Mononuclear cell (primary cell): Measurements from ENCODE around the gene RPS27. TPM values are rescaled to one million over a fixed set of nuclear protein-coding genes. Genes with fewer than 3 reads are reported as not detected.
"Not testable (repeated sequence)": the region's sequence is repeated elsewhere in the genome, so short reads cannot be mapped to it uniquely, and the experiment has no call there.

Experiments used
- H3K27me3 ChIP-seq: 2 replicates; pipeline ENCODE4 v1.6.0; 2011; ENCODE audit warnings: low read length, control low read depth; ENCODE audit not compliant: insufficient read depth
- H3K4me1 ChIP-seq: 2 replicates; pipeline ENCODE4 v1.5.1; 2011; ENCODE audit warnings: mild to moderate bottlenecking, low read length, control low read depth; ENCODE audit not compliant: insufficient read depth
- H3K4me3 ChIP-seq: 2 replicates; pipeline ENCODE4 v1.5.1; 2011; ENCODE audit warnings: mild to moderate bottlenecking, low read length, moderate library complexity
- H3K9me3 ChIP-seq: 2 replicates; pipeline ENCODE4 v1.5.1; 2011; ENCODE audit warnings: low read depth, mild to moderate bottlenecking, control low read depth, low read length
- total RNA-seq: library from RNA; depleted of rRNA; stranded (reverse); fragments of >200 nt; gene quantifications from one replicate; pipeline ENCODE4 v1.2.3, GENCODE V29; 2012

RPS27 gene
- total RNA-seq, 1 donor = 8,524 TPM

DNA sequence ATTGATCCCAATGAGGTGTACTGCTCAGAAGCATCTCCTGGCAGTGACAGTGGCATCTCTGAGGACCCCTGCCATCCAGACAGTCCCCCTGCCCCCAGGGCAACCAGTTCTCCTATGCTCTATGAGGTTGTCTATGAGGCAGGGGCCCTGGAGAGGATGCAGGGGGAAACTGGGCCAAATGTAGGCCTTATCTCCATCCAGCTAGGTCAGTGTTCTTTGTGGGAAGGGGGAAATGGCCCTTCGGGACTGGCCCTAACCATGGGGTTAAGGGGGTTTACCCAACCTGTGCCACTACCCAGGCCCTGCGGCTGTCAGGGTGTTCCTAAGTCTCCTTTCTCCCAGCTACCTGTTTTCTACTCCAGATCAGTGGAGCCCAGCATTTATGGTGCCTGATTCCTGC lies 21.6 kb upstream of the RPS27 start:
- Histone ChIP-seq H3K4me1 (peaks cover 36% of the 10 kb centered on the region), H3K4me3 (no peak overlapping the region), H3K27me3 (no peaks in the 10 kb centered on the region), H3K9me3 (no peaks in the 10 kb centered on the region)

DNA sequence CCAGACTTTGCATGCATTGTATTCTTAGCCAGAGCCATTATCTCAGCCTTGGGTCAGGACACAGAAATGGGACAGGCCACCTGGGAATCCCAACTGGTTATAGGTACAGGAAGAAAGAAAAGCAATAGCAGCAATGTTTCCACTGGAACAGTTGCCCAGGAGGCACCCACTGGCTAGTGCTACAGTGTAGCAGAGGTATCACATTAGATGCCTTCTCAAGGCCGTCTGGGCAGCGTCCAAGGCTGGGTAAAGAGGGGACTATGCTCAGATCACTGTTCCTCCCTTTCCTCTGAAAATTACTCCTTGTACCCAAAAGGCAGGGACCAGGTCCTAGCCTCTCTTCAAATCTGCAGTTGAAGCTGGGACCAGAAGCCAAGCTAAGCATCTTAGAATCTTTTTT lies 20.2 kb upstream of the RPS27 start:
- no peaks in the 10 kb centered on the region for H3K27me3 ChIP-seq
- H3K4me1 ChIP-seq = peaks cover 28% of the 10 kb centered on the region
- no peaks in the 10 kb centered on the region for H3K9me3 ChIP-seq
- H3K4me3 ChIP-seq = no peak overlapping the region

DNA sequence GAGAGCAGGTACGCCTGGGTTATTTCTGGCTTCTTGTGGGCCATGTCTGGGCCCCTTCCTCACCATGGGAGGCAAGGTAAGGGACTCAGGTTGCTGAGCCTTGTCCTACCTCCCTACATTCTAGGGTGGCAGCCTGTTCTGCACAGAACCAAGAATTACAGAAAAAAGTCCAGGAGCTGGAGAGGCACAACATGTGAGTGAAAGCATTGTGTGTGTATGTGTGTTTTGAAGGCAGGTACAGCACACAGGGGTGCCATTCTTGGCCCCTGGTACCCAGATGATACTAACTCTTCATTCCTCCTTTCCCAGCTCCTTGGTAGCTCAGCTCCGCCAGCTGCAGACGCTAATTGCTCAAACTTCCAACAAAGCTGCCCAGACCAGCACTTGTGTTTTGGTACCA lies 17.5 kb upstream of the RPS27 start:
- no peaks in the 10 kb centered on the region for H3K27me3 ChIP-seq
- H3K9me3 ChIP-seq = no peaks in the 10 kb centered on the region

DNA sequence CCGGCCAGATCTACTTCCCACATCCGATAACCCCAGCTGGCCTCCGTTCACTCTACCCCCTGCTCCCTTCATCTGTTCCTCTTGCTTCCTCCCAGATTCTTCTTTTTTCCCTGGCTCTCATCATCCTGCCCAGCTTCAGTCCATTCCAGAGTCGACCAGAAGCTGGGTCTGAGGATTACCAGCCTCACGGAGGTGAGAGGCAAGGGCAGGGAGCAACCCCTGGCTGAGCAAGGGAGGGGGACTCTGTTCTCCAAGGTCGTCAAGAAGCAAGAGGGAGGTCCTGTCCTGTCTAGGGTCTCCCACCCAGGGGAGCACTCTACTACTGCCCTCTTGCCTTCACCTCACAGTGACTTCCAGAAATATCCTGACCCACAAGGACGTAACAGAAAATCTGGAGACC lies 17.0 kb upstream of the RPS27 start:
- Histone ChIP-seq H3K4me3 (no peak overlapping the region), H3K27me3 (no peaks in the 10 kb centered on the region), H3K4me1 (peaks cover 29% of the 10 kb centered on the region), H3K9me3 (no peaks in the 10 kb centered on the region)

More for the DNA sequence above, 17.5 kb upstream of the RPS27 start:
- H3K4me1 ChIP-seq = peaks cover 29% of the 10 kb centered on the region
- H3K4me3 ChIP-seq = no peak overlapping the region

DNA sequence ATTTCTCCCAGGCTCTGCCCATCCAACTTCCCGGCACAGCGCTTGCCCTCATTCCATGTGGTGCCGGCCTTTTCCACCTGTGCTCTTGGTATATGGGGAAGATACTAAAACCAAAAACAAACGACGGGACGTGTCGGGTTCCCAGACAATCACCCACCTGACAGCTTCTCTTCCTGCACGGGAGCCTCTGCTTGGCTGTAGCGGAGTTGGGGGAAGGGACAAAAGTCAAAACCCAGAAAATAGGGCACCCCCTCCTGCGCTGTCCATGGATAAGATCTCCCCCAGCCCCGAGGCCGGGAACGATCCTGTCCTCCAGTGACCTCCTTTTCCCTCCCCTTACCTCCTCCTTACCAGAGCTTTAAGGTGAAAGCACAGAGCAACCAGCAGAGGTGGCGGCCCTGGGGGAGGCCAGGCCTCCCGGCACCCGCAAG lies 13.7 kb upstream of the RPS27 start:
- Histone ChIP-seq H3K9me3 (no peaks in the 10 kb centered on the region), H3K27me3 (no peaks in the 10 kb centered on the region), H3K4me3 (peak overlapping the region; percentile 91), H3K4me1 (peaks cover 28% of the 10 kb centered on the region)

DNA sequence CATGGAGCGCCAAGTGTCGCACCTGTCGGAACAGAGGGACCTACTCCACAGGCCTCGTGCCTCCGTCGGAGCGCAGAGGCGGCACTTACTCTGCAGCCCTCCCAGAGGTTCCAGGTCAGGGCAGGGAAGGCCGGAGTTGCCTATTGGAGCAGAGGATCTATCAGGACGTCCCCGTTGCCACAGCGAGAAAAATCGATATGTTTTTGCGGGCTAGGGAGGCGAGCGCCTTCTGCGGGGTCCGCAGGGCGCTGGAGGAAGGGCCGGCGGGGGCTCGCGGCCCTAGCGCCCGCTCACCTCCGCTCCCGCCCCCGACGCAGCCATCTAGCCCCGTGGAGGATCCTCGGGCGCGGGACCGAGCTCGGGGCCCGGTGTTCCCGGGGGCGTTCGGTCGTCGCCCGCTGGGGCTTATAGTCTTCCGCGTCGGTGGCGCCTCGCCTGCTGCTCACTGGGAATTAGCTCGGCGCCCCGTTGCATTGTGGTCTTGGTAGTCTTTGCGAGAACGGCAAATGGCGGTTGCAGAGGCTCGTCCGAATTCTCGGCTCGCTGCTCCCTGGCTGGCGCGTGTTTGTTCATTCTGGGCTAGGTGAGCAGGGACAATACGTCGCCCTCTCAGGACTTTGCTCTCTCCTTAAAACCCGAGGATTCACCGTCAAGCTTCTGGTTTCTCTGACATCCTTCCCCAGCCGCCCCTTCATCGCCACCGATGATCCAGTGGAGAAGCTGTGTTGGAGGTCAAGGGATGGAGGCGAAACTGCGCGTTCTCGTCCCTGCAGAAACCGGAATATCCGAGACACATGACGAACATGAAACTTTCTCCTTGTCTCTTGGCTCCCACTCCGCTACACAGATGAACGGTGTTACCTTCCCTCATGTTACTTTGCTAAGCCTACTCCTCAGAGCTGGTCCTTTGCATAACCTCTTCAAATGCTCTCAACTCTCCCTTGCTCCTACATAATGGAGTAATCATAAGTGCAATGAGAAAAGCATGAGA lies 13.0 kb upstream of the RPS27 start, which contains the start of gene JTB:
Gene JTB, minus strand, starts transcription at position 425 of the 991 bp plus-strand sequence. Its CDS starts 422 bp downstream, at position 3.
- H3K27me3 ChIP-seq = no peaks in the 10 kb centered on the region
- no peaks in the 10 kb centered on the region for H3K9me3 ChIP-seq
- peaks cover 28% of the 10 kb centered on the region for H3K4me1 ChIP-seq
- peak within 1 kb of the TSS; percentile 91 for H3K4me3 ChIP-seq

DNA sequence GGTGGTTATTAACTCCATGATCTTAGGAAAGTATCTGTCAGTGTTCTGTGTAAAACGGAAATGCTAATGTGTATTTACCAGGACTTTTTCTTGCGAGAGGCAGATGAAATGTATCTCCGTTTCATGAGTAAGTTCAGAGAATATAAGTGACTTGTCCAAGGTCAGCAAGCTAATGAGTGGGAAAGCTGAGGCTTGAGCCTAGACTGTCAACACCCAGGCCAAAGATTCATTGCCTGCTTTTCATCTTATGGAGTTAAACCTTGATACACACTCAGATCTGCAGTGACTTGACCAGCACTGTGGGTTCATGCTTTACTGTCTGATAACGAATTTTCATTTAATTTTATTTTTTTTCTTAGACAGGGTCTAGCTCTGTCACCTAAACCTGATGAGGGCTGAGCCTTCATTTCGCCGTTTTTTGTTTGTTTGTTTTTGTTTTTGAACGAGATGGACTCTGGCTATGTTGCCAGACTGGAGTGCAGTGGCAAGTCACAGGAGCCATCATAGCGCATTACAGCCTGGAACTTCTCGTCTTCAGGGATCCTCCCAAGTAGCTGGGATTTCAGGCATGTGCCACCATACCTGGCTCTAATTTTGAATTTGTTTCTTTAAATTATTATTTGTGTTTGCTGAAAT lies 12.2 kb upstream of the RPS27 start:
- peaks cover 28% of the 10 kb centered on the region for H3K4me1 ChIP-seq

DNA sequence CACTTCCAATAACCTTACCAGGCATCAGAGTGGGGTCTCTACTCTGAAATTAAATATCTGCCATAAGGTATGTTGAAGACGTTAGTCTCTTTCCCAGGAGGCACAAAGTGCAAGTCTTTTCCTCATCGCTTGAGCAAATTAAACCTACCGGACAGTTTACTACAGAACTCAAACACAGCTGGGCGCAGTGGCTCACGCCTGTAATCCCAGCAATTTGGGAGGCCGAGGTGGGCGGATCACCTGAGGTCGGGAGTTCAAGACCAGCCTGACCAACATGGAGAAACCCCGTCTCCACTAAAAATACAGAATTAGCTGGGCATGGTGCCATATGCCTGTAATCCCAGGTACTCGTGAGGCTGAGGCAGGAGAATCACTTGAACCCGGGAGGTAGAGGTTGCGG lies 11.5 kb upstream of the RPS27 start:
- not testable (repeated sequence) for H3K9me3 ChIP-seq, H3K27me3 ChIP-seq, H3K4me3 ChIP-seq
- peaks cover 28% of the 10 kb centered on the region for H3K4me1 ChIP-seq

More for the DNA sequence above, 12.2 kb upstream of the RPS27 start:
- Histone ChIP-seq H3K27me3 (no peaks in the 10 kb centered on the region), H3K4me3 (peak overlapping the region; percentile 91), H3K9me3 (no peaks in the 10 kb centered on the region)

DNA sequence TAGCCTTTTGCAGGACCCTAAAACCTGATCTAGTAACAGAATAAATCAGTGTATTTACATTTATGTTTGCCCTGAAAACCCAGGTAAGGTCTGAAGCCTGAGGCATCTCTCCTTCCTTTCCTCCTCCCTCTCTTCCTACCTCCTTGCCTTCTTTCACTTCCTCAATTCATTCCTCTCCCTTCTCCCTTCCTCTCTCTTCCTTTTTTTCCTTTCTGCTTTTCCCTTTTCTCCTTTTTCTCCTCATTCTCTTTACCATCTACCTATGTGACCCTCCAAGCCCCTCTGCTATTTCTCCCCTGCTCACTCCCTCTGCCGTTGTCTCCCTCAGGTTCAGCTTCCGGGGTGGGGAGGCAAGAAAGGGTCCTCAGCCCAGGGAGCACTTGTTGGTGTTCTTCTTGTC lies 8.8 kb upstream of the RPS27 start:
- not testable (repeated sequence) for H3K27me3 ChIP-seq, H3K9me3 ChIP-seq, H3K4me3 ChIP-seq
- peaks cover 38% of the 10 kb centered on the region for H3K4me1 ChIP-seq

DNA sequence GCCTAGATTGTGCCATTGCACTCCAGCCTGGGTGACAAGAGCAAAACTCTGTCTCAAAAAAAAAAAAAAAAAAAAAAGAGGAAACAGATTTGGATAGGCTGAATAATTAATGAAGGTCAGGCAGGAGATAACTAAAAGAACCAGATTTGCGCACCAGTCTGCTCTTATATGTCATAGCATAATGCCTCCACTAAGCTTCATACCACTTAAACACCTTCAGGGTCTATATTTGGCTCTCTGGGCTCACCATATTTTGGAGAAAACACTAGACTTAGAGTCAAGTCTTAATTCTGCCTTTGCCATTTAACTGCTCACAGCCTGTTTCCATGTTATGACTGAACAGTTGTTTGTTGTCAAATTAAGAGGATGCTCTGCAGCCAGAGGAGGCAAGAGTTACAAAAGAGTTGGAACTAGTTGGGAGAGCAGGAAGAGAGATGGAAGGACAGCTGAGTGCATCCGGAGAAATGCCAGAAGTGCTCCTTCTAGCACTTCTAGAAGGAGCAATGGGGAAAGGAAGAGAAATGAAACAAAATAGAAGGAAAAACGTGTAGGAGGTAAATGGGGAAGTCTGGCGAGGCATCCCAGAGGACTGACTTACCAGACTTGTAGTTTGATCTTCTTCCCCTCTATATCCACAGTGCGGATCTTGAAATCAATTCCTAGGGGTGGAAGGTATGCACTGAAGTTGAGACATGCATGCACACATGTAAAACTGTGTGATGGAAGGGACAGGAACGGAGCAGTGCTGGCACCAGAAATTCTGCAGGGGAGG lies 6.3 kb upstream of the RPS27 start:
- H3K4me1 ChIP-seq = peaks cover 31% of the 10 kb centered on the region
- H3K9me3 ChIP-seq = no peaks in the 10 kb centered on the region
- no peak overlapping the region for H3K4me3 ChIP-seq

DNA sequence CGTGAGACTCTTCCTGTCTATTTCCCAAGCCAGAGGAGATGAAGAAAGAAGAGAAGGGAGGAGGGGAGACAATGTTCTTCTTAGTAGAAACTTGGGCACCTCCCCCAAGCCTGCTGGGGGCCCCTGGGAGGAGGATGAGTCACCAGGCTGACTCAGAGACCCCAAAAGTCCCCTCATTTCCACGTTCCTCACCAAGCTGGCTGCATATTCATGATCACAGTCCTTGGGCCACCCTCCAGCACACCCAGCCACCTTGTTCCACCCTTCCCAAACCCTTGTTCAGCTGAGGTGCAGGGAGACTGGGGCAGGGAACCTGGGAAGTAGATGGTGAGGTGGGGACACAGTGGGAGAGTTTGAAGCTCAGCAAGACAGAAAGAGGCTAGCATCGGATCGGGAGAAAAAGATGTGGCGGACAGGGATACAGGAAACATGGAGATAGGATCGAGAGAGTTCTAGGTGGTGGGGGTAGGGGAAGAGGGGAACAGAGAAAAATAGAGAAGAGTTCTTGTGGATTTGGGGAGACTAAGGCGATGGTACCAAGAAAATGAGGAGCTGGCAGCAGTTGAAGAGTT lies 5.1 kb upstream of the RPS27 start:
- peaks cover 35% of the 10 kb centered on the region for H3K4me1 ChIP-seq
- H3K27me3 ChIP-seq = no peaks in the 10 kb centered on the region
- H3K9me3 ChIP-seq = no peaks in the 10 kb centered on the region
- no peak overlapping the region for H3K4me3 ChIP-seq

More for the DNA sequence above, 6.3 kb upstream of the RPS27 start:
- H3K27me3 ChIP-seq = no peaks in the 10 kb centered on the region

DNA sequence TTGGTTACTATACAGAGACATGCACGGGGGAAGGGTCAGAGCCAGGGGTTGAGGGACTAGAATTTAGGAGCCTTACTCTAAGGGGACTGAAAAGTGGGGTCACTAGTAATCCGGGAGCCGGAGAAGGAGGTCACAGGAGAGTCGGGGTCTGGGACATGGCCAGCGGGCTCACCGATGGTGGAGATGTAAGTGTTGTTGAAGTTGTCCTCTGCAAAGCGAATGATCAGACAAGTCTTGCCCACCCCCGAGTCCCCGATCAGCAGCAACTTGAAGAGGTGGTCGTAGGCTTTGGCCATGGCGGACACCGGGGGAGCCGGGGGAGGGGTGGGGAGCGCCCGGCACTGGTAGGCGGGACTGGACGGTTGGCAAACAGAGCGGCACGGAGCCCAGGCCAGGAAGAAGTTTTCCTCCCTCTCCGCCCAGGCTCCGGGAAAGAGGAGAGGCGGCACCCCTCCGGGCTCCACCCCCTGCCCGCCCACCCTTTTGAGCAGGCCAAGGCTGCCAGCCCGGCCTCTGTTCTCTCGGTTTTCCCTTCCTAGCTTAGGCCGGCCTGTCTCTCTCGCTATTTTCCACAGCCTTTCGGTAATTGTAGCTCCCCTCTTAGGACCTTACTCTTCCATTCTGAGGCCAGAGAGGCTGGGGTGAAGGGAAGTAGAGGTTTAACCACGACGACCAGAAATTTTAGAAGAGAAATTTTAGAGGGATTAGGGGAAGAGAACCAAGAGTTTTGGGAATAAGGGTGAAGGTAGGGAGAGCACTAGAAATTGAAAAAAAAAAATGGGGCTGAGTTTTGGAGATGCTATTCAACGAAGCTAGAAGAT lies 4.4 kb upstream of the RPS27 start, which contains the start of gene RAB13:
Gene RAB13, minus strand, starts transcription at position 399 of the 821 bp plus-strand sequence. Its CDS starts 103 bp downstream, at position 296.
- Histone ChIP-seq H3K9me3 (no peaks in the 10 kb centered on the region), H3K4me1 (peaks cover 36% of the 10 kb centered on the region), H3K4me3 (peak within 1 kb of the TSS; percentile 5), H3K27me3 (no peaks in the 10 kb centered on the region)

DNA sequence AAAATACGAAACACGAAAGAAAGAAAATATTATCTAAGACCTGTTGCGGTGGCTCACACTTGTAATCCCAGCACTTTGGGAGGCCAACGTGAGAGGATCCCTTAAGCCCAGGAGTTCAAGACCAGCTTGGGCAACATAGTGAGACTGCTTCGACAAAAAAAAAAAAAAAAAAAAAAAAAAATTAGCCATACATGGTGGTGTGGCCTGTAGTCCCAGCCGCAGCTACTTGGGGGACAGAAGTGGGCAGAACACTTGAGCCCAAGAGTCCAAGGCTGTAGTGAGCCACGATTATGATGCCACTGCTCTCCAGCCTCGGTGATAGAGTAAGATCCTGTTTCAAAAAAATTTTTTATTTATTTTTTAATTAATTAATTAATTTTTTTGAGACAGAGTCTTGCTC lies 2.9 kb upstream of the RPS27 start:
- no peaks in the 10 kb centered on the region for H3K27me3 ChIP-seq
- H3K4me1 ChIP-seq = peaks cover 51% of the 10 kb centered on the region
- H3K9me3 ChIP-seq = no peaks in the 10 kb centered on the region

DNA sequence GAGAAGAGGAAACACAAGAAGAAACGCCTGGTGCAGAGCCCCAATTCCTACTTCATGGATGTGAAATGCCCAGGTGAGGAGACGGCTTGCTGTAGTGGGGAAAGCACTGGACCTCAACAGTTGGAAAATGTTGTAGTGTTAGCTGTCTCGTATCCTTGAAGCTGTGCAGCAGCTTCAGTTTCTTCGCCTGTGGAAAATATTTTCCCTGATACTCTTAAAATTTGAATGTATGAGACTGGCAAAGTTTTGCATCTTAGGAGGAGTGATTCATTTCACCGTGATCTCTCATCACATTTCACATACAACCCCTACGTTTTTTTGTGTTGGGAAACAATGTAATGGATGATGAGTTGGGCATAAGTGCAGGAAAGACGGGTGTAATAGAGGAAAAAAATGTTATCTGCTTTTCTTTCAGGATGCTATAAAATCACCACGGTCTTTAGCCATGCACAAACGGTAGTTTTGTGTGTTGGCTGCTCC lies 629 bp downstream of the RPS27 start:
- H3K4me3 ChIP-seq = peak overlapping the region; percentile 97
- H3K27me3 ChIP-seq = no peaks in the 10 kb centered on the region
- H3K4me1 ChIP-seq = peaks cover 46% of the 10 kb centered on the region
- no peaks in the 10 kb centered on the region for H3K9me3 ChIP-seq

More for the DNA sequence above, 2.9 kb upstream of the RPS27 start:
- no peak overlapping the region for H3K4me3 ChIP-seq
